GM10847 (cell line): ENCODE data around the gene DSCAM.

ENCODE experiments used
- POLR2A ChIP-seq: IDR thresholded peaks from 2 replicates; pipeline ENCODE4 v1.6.1; 2011; ENCODE audit not compliant: insufficient read length; ENCODE audit errors: extremely low read depth

The DSCAM gene

DNA sequence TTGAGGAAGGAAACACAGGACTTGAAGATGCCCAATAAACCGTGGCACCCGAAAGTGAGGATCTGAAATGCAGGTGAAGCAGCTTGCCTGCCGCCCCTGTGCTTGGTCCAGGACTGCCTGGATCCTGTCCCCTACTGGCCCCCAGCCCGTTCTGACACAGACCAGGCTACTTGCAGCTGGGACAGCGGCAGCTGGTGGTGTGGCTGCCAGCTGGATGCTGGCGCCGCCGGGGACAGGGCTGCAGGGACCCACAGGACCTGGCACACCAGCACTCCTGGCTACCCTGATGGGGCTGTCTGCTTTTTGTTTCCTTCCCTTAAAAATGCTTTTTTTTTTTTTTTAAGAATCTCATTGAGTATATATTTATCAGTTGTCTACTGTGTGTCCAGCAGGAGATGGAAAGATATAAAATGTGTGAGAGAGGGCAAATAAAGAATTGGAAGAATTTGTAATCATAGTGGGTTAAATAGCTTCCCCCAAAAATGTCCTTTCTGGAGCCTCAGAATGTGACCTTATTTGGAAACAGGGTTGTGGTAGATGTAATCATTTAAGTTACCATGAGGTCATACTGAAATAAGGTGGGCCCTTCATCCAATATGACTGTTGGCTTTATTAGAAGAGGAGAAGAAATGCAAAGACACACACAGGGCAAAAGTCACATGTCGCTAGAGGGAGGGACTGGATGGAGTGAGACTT lies 165.6 kb downstream of the DSCAM start:
- no peak for TF ChIP-seq POLR2A

DNA sequence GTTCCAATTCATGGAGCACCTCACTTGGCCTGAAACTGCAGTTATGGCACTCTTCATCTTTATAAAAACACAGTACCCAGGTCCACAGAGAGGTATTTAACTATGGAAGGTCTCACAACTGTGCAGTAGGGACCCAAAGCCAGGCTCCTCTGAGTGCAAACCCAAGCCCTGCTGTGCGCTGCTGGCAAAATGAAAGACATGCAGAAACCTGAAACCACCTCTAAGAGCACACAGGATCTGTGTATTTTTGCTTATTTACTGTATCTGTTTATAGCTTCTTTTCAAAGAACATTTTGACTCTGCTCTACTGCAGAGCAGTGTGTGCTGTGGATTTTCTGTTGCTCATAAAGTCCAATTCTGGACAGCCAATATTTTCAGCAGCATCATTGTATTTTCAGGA lies 166.6 kb downstream of the DSCAM start:
- TF ChIP-seq POLR2A, result no peak

DNA sequence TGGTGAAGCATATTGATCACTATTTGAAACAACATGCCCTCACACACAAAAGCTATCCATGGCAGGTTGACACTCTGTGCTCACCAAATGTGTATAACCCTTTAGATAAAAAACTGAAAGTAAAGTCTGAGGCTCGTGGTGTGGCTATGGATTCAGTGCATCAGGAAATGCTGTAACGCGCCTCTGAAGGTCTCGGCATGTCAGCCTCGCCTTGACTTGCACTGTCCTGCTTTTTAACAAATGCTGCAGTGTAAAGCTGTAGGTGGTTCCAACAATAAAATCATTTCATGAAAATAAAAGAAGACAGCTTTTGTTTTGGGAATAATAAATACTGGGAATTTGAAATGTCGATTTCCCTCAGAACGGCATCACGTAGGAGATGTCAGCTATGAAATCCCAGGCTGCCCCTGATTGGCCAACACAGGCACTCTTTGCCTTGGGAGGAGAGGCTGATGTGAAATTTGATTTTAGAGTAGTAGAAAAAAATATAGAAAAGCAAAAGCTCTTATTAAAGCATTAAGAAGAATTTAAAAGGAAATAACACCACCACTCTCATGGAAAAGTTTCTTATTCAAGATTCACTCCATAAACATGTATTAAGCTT lies 168.2 kb downstream of the DSCAM start:
- TF ChIP-seq POLR2A, result no peak

DNA sequence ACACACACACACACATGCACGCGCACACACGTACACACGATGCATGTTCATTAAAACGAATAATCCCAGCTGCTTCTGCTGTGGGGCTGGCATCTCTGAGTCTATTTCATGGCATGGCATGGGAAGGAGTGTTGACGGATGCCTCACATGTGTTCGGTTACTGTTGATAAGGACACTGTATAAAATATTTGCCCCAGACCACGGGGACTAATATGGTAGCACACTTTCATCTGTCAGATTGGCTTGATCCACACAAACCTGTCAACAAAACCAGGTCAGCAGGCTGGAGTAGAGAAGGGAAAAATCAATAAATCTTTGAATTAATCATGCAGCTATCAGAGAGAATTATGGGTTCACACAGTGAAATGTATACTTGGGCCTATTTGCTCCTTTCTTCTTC lies 171.9 kb downstream of the DSCAM start:
- no peak for TF ChIP-seq POLR2A

DNA sequence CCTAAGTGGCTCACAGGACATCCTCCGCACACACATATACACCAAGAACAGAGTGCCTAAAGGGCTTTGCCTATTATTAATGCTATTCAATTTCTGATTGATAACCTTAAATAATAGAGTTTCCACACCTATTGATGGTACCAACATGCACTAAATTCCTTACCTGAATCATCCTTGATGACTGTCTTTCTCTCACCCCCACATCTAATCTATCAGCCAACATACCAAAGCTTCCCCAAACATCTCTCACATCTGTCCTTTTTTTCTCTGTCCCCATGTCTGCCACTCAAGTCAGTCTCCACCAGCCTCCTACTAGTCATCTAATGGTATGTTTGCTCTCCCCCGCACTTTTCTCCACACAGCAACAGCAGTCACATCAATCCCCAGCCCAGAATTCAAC lies 174.4 kb downstream of the DSCAM start:
- no peak for TF ChIP-seq POLR2A

DNA sequence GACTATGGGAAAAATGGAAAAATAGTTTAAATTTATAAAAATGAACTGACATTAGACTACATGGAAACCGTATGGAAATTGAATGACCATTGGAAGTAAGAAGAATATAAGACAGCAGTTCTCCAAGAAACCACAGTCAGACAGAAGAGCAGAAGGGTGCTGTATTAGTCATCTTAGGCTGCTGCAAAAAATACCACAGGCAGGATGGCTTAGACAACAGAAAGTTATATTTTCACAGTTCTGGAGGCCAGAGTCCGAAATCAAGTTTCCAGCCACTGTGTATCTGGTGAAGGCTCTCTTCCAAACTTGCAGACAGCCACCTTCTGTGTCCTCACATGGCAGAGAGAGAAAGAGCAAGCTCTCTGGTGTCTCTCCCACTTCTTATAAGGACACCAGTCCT lies 175.2 kb downstream of the DSCAM start:
- no peak for TF ChIP-seq POLR2A

DNA sequence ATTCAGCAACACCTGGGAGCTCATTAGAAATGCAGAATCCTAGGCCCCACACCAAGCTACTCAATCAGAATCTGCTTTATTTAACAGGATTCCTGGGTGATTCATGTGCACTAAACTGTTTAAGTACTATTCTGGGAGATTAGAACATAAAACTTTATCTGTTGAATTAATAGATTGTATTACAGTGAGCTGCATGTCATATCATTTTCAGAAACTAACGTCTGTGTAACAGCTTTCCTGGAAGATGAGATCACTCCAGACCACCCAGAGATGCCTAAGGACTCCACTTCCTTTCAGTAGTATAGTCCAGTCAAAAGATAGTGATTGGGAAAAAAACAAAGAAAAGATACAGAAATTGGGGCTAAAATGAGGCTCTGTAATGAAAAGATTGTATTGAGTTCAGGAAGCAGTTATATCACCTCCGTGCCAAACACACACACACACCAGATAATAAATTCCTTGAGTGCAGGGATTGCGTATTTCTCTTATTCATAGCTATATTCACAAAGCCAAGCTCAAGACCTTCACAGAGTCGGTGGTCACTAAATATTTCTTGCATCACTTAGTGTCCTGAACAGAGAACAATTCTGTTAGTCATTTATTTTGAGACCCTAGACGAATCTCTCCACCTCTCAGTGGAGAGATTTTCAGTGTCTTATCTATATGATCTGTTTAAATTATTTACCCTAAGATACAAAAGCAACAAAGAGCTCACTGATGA lies 178.2 kb downstream of the DSCAM start:
- TF ChIP-seq POLR2A, result no peak

DNA sequence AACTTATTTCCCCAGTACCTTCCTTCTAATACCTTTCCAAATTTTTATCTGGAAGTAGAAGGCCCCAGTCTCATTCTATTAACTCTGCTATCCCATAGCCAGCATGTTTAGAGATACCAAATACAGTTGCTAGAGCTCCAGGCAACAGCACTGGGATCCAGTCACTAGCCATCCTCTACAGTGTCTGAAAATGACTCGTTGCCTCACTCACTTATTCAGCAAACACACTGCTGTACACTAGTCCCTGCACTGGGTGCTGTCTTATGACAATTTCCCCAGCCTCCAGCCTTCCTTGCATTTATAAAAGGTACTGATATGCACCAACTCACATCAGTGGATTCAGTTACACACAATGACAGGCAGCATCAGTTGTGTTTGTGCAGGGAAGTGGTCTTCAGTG lies 179.0 kb downstream of the DSCAM start:
- no peak for TF ChIP-seq POLR2A

DNA sequence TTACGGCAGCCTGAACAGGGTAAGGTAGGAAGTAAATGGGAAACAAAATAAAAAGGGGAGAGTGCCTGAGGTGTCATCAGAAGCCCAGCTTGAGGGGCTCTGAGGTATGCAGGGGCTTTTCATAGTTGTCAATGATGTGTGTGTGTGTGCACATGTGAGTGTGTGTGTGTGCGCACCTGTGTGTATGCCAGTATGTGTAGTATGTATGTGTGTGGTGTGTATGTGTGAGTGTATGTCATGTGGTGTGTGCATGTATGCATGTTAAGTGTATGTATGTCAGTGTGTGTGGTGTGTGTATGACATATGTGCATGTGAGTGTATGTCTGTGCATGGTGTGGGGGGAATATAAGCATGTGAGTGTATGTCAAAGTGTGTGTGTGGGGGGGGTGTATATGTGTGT lies 184.1 kb downstream of the DSCAM start:
- TF ChIP-seq POLR2A, result no peak

DNA sequence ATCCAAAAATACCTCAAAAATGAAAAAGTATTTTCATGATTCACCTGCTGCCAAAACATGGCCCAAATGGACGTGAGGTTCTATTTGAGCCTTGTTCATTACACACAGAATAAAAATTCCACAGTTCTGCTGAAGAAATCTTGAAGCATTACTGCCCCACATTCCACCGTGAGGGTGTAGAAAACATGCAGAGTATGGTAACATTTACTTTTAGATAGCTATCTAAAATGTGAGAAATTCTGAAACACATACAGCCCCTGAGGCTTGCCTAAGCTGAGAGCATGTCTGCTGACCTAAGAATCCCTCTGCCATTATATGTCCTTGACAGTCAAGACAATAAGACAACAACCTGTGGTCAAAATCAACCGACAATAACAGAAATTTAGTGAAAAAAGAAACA lies 186.5 kb downstream of the DSCAM start:
- no peak for TF ChIP-seq POLR2A

DNA sequence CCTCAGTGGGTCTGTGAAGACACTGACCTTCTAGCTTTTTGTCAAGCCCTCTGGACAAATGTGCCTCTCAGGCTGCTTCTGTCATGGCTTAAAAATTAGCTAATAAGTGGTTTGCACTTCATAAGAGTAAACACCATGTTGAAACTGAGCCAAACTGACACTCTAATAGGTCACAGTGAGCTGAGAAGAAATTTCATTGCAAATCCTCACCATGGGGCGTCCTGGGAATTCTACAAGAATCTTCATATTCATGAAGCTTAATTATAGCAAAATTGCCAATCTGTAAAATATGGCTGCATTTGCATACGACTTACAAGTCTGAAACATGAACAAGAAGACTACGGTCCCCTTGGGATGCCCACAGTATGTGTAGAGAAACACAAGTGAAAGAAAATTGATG lies 188.6 kb downstream of the DSCAM start:
- TF ChIP-seq POLR2A, result no peak

DNA sequence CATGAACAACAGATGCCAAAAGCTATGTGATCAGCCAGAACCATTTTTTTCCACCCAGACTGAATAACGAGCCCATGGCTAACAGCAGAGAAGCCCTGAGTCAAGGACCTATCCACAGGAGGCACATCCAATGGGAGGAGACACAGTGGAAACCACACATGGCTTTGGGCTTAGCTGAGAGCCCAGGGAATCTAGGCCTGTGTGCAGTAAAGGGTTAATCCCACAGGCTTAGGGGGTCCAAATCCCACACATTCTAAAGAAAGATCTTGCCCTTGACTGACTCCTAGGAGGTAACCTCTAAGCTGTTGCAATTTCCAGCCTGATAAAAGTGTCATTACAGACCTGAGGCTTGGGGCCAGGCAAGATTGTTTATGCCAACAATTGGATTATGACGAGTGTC lies 194.5 kb downstream of the DSCAM start:
- TF ChIP-seq POLR2A, result no peak

DNA sequence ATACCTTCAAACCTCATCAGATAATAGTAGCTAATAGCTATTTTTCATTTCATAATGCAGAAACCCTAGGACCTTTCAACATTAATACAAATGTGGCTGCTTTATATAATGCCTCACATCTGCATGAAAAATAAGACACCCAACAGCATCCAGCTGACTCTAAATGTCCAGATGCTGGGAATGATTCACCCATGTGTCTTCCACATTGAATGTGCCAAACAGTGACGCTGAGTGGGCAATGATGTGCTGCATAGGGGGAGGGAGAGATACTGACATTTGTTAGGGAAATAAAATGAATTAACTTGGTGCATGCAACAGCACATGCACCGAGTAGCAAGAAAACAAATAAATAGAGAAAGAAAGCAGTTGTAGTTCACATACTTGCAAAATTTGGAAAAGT lies 199.3 kb downstream of the DSCAM start:
- TF ChIP-seq POLR2A, result no peak

DNA sequence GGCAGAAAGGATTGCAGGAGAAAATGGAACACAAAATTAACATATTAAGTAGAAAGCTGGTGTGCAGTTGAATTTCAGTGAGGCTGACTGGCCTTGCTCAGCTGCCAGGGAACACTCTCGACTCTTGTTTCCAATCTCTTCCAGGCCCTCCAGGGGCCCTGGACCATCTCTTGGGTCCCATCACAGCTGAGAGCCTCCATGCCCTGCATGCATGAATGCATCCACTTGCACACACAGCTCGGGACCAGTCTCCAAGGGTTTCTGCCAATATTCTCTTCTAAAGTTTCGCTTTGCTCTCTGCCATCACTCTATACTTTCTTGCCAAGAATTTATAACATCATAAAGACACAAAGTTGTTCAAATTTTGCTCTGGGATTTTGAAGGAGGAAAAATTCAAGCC lies 200.3 kb downstream of the DSCAM start:
- no peak for TF ChIP-seq POLR2A

DNA sequence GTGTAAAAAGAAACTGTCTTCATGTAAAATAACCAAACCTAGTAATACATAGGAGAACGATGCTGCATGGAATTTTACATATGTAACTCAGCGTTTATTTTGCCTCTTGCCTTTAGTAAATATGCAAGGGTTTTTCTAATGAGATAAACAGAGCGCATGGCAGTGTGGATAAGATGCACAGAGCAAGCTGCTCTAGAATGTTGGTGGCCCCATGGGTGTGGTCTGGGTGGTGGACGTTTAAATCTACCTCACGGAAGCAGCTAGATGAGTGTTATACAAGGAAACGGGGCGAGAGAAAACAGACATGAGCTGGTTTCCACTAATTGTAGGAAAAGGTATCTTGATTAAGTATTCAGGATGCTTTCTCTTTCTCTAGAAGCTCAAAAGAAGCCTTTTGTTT lies 205.9 kb downstream of the DSCAM start:
- TF ChIP-seq POLR2A, result no peak

DNA sequence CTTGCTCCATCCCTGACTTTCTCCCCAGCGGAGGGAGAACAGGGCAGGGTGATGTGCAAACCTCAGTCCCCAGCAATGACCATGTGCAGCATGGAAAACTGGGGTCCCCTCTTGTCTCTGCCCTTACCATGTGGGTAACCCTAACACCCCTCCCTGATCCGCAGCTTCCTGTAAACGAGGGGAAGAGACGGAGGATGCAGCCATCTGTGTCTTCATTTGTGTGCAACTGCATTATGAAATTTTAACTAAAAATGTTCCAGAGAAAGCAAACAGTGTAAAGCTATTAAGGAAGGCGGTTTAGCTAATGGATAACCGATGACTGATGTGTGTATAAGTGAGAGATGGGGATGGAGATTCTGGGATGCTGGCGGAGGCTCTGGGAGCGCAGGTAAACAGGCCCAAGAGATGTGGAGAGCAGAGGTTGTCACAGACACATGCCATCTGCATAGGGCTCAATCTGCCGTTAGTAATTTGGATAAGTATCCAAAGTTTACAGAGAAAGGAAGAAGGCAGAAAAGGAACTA lies 206.6 kb downstream of the DSCAM start:
- TF ChIP-seq POLR2A, result no peak
